Measurements from ENCODE around the gene HSPA4L. TPM values are rescaled to one million over a fixed set of nuclear protein-coding genes. Genes with fewer than 3 reads are reported as not detected.

Gene HSPA4L
- total RNA-seq, 1 donor from 2014 or later = 5.0 TPM

DNA sequence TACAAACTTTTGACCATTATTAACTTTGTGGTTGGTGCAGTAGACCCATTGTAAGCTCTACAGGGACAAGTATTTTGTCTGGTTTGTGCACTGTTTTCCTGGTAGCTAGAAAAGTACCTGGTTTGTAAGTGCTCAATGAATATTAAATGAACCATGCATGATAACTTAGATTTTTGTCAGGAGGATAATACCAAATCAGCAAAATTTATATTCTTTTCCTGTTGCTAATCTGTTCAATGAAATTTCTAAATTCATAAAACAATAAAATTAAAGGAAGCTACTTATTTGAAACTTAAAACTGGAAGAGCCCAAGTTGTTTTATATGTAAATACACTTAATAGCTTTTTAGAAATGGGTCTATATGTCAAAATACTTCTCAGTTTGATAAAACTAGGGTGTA, 17.6 kb downstream of the HSPA4L start:
- H3K4me3 Mint-ChIP-seq (ENCODE audit: low read depth) = no peak overlapping the region

DNA sequence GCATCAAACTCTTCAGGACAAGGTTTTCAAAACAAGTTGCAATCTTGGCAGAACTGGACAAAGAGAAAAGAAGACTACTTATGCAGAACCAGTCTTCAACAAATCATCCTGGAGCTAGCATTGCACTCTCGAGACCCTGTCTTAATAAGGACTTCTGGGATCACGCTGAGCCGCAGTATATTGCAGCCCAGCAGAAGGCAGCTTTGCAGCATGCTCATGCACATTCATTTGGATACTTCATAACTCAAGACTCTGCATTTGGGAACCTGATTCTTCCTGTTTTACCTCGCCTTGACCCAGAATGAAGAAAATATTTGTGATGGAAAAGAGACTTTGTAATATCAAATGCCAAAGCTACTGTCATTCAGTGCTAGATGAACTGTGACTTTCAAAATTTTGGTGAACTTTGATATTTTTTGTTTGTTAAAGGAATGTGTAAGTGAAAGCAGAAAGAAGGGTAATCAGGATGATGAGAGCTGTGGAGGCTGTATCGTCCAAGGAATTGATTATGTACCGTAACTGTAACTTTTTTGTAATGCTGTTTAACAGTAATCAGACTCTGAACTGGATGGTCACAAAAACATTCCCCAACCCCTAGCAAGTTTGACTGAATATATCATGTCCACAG, 27.2 kb downstream of the HSPA4L start:
- H3K9me3 Mint-ChIP-seq = no peaks in the 10 kb centered on the region
- intact Hi-C loops (cut with micrococcal nuclease) = no loop called here
- no peak overlapping the region for H3K27ac Mint-ChIP-seq
- H3K36me3 Mint-ChIP-seq (ENCODE audit: low read depth) = no peaks in the 10 kb centered on the region
- DNase-seq (ENCODE audit: low spot score) = no peak
- no peaks in the 10 kb centered on the region for H3K27me3 Mint-ChIP-seq (ENCODE audit: low read depth)
- H3K4me1 Mint-ChIP-seq (ENCODE audit: low read depth) = no peaks in the 10 kb centered on the region
- no peak overlapping the region for H3K4me3 Mint-ChIP-seq (ENCODE audit: low read depth)

More for the DNA sequence above, 17.6 kb downstream of the HSPA4L start:
- Mint-ChIP-seq H3K4me1 (ENCODE audit: low read depth) (no peaks in the 10 kb centered on the region), H3K27me3 (ENCODE audit: low read depth) (peaks cover 16% of the 10 kb centered on the region), H3K9me3 (no peaks in the 10 kb centered on the region), H3K27ac (no peak overlapping the region), H3K36me3 (ENCODE audit: low read depth) (no peaks in the 10 kb centered on the region)
- intact Hi-C loops (cut with micrococcal nuclease) = no loop called here
- DNase-seq (ENCODE audit: low spot score) = no peak

DNA sequence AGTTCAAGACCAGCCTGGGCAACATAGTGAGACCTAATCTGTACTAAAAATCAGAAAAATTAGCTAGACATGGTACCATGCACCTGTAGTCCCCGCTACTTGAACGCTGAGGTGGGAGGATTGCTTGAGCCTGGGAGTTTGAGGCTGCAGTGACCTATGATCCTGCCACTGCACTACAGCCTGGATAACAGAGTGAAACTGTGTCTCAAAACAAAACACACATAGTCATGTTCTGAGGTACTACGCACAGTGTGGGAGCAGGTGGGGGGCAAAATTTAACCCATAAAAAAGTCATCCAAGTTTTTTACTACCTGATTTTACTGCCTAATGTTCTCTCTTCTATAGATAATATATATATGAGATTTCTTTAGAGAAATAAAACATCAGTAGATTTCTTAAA, 28.4 kb downstream of the HSPA4L start:
- Mint-ChIP-seq H3K4me3 (ENCODE audit: low read depth) (no peak overlapping the region), H3K9me3 (no peaks in the 10 kb centered on the region), H3K27me3 (ENCODE audit: low read depth) (no peaks in the 10 kb centered on the region), H3K36me3 (ENCODE audit: low read depth) (no peaks in the 10 kb centered on the region), H3K4me1 (ENCODE audit: low read depth) (no peaks in the 10 kb centered on the region), H3K27ac (no peak overlapping the region)
- no peak for DNase-seq (ENCODE audit: low spot score)
- intact Hi-C loops (cut with micrococcal nuclease) = no loop called here

DNA sequence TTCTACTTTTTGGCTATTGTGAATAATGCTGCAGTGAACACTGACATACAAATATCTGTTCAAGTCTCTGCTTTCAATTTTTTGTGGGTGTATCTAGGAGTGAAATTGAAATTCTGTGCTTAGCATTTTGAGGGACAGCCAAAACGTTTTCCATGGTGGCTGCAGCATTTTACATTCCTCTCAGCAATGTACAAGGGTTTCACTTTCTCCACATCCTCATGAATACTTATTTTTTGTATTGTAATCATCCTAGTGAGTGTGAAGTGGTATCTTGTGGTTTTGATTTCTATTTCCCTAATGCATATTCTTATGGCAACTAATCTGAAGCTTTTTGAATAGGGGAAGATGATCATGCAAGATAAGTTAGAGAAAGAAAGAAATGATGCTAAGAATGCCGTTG, 40.3 kb downstream of the HSPA4L start:
- H3K9me3 Mint-ChIP-seq = no peaks in the 10 kb centered on the region
- DNase-seq (ENCODE audit: low spot score) = no peak
- intact Hi-C loops (cut with micrococcal nuclease) = no loop called here
- H3K4me3 Mint-ChIP-seq (ENCODE audit: low read depth) = no peak overlapping the region
- H3K36me3 Mint-ChIP-seq (ENCODE audit: low read depth) = no peaks in the 10 kb centered on the region
- H3K4me1 Mint-ChIP-seq (ENCODE audit: low read depth) = no peaks in the 10 kb centered on the region
- no peak overlapping the region for H3K27ac Mint-ChIP-seq
- peaks cover 2% of the 10 kb centered on the region for H3K27me3 Mint-ChIP-seq (ENCODE audit: low read depth)

DNA sequence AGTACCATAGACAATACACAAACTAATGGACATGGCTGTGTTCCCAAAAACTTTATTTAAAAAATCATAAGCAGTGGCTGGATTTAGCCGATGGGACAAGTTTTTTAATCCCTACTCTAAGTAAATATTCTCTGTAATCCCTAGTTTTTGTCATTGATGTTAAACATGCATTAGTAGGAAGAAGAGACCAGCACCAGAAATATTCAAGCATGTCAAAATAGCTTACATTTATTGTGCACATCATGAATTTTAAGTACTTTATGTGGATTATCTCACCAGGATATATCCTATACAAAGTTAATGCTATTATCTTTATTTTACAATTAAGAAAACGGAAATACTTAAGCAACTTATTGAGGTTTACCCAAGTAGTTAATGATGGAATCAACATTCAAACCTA, 46.0 kb downstream of the HSPA4L start:
- H3K27me3 Mint-ChIP-seq (ENCODE audit: low read depth) = no peaks in the 10 kb centered on the region
- H3K4me1 Mint-ChIP-seq (ENCODE audit: low read depth) = no peaks in the 10 kb centered on the region

DNA sequence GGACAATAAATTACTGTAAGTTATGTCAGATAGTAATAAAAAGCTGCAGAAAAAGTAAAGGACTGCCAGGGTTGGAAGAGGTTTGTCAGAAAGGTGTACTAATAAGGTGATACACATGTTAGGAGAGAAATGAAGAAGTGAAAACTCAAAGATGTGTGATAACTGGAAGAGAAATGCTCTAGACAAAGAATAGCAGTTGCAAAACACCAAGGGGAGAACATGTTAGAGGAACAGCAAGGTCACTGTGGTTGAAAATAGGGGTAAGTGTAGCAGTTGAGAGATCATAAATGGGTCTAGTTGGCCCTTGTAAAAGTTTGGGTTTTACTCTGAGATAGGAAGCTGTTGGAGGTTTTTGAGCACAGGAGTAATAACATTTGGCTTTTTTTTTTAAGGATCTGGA, 46.9 kb downstream of the HSPA4L start:
- H3K36me3 Mint-ChIP-seq (ENCODE audit: low read depth) = no peaks in the 10 kb centered on the region
- no peak overlapping the region for H3K27ac Mint-ChIP-seq
- no peaks in the 10 kb centered on the region for H3K9me3 Mint-ChIP-seq
- intact Hi-C loops (cut with micrococcal nuclease) = no loop called here
- no peaks in the 10 kb centered on the region for H3K27me3 Mint-ChIP-seq (ENCODE audit: low read depth)
- no peak for DNase-seq (ENCODE audit: low spot score)
- no peaks in the 10 kb centered on the region for H3K4me1 Mint-ChIP-seq (ENCODE audit: low read depth)
- no peak overlapping the region for H3K4me3 Mint-ChIP-seq (ENCODE audit: low read depth)

More for the DNA sequence above, 46.0 kb downstream of the HSPA4L start:
- Mint-ChIP-seq H3K27ac (no peak overlapping the region), H3K9me3 (no peaks in the 10 kb centered on the region), H3K4me3 (ENCODE audit: low read depth) (no peak overlapping the region), H3K36me3 (ENCODE audit: low read depth) (no peaks in the 10 kb centered on the region)
- no peak for DNase-seq (ENCODE audit: low spot score)
- intact Hi-C loops (cut with micrococcal nuclease) = no loop called here

DNA sequence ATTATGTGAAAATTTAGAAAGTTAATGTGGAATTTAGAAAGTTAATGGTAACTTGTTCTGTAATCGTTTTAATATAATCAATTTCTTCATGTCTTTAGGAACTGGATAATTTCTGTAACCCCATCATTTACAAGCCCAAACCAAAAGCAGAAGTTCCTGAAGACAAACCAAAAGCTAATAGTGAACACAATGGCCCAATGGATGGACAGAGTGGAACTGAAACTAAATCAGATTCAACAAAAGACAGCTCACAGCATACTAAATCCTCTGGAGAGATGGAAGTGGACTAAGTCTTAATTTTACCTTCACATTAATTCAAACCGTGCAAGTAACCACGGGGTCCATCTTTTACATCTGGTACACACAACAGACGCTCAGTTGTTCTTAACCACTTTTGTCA, 50.5 kb downstream of the HSPA4L start:
- H3K36me3 Mint-ChIP-seq (ENCODE audit: low read depth) = no peaks in the 10 kb centered on the region
- H3K27me3 Mint-ChIP-seq (ENCODE audit: low read depth) = no peaks in the 10 kb centered on the region
- no peaks in the 10 kb centered on the region for H3K9me3 Mint-ChIP-seq
- intact Hi-C loops (cut with micrococcal nuclease) = no loop called here
- H3K27ac Mint-ChIP-seq = no peak overlapping the region
- no peaks in the 10 kb centered on the region for H3K4me1 Mint-ChIP-seq (ENCODE audit: low read depth)
- no peak for DNase-seq (ENCODE audit: low spot score)
- H3K4me3 Mint-ChIP-seq (ENCODE audit: low read depth) = no peak overlapping the region

DNA sequence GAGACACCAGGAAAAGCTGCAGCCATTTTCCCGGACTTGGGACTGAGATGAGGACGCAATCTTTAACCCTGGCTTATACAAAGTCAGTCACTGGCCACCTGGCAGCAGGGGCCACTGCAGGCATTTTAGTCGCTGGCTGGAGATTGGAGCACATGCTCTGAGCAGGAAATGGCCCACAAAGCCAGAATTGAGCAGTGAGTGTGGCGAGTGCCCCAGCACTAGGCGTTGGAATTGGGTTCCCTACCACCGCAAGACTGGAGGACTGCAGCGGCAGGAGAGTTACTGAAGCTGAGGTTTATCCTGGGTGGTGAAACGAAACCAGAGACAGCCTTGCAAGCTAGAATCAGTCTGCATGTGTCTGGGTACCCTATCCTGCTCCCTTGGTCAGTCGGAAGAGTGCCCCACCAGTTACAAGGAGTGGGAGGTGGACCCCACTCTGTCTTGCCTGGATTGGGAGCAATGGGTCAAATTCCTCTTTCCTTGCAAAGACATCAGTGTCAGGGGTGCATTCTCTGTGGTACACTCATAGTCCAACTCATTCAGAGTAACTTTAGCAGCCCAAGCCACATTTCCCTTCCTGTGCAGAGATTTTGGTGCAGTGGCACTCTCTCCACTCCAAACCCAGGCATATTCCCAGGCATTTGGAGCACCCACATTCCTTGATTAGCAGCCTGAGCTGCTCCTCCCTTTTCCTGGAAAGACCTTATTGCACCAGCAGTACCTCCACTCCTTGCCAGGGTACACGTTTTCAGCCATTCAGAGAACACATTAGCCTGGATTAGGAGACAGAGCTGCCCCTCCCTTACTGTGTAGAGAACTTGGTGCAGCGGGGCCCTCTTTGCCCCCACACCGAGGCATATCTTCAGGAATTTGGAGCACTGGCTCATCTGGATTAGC, 61.8 kb downstream of the HSPA4L start:
- Mint-ChIP-seq H3K4me3 (ENCODE audit: low read depth) (no peak overlapping the region), H3K9me3 (peaks cover 28% of the 10 kb centered on the region), H3K36me3 (ENCODE audit: low read depth) (peaks cover 15% of the 10 kb centered on the region), H3K27ac (no peak overlapping the region), H3K27me3 (ENCODE audit: low read depth) (no peaks in the 10 kb centered on the region), H3K4me1 (ENCODE audit: low read depth) (no peaks in the 10 kb centered on the region)
- no peak for DNase-seq (ENCODE audit: low spot score)
- intact Hi-C loops (cut with micrococcal nuclease) = no loop called here

DNA sequence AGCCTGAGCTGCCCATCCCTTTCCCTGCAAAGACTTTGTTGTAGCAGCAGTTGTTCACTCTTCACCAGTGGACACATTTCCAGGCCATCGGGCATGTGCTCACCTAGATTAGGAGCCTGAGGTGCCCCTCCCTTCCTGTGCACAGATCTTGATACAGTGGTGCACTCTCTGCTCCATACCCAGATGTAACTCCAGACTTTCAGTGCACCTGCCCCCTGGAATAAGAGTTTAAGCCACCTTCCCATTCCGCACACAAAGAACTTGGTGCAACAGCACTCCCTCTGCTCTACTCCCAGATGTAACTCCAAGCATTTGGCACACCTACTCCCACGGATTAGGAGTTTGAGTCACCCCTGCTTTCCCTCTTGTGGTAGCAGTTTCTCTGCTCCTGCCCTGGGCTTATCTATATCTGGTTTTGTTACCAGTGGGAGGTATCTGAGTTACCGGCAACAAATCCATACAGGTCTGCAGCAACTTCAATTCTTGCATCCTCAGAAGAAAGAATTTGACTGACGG, 62.5 kb downstream of the HSPA4L start:
- no peaks in the 10 kb centered on the region for H3K4me1 Mint-ChIP-seq (ENCODE audit: low read depth)

DNA sequence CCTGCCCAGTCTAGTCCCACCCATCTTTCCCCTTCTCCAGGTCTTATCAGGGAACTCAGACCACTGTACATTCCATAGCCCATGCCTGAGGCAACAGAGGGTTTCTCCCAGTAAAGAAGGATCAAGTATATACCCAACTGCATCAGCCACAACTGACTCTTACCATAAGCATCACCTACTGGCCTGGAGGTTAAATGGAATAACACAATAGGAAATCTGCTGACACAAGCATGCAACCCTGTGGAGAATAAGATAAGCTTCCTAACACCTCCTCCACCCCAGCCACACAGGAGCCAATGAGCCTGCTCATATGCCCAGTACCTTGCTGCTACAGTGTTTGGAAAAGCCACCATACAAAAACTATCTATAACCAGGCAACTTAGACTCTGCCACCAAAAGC, 63.9 kb downstream of the HSPA4L start:
- peaks cover 43% of the 10 kb centered on the region for H3K9me3 Mint-ChIP-seq
- H3K4me3 Mint-ChIP-seq (ENCODE audit: low read depth) = no peak overlapping the region
- H3K27me3 Mint-ChIP-seq (ENCODE audit: low read depth) = no peaks in the 10 kb centered on the region
- intact Hi-C loops (cut with micrococcal nuclease) = no loop called here
- DNase-seq (ENCODE audit: low spot score) = no peak
- H3K4me1 Mint-ChIP-seq (ENCODE audit: low read depth) = no peaks in the 10 kb centered on the region
- no peak overlapping the region for H3K27ac Mint-ChIP-seq
- peaks cover 24% of the 10 kb centered on the region for H3K36me3 Mint-ChIP-seq (ENCODE audit: low read depth)

More for the DNA sequence above, 62.5 kb downstream of the HSPA4L start:
- Mint-ChIP-seq H3K27me3 (ENCODE audit: low read depth) (no peaks in the 10 kb centered on the region), H3K36me3 (ENCODE audit: low read depth) (peaks cover 19% of the 10 kb centered on the region), H3K27ac (no peak overlapping the region), H3K4me3 (ENCODE audit: low read depth) (no peak overlapping the region), H3K9me3 (peaks cover 33% of the 10 kb centered on the region)
- DNase-seq (ENCODE audit: low spot score) = no peak
- intact Hi-C loops (cut with micrococcal nuclease) = no loop called here

DNA sequence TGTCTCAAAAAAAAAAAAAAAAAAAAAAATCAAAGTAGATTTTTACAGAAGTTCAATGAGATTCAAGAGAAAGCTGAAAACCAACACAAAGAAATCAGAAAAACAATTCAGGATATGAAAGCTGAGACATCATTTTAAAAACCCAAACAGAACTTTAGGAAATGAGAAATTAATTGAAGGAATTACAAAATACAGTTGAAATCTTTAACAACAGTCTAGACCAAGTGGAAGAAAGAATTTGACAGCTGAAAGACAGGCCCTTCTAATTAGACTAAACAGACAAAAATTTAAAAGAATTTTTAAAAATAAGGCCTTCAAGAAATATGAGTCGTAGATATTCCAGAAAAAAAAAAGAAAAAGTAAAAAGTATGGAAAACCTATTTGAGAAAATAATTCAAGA, 64.6 kb downstream of the HSPA4L start:
- H3K27me3 Mint-ChIP-seq (ENCODE audit: low read depth) = no peaks in the 10 kb centered on the region
- H3K4me3 Mint-ChIP-seq (ENCODE audit: low read depth) = no peak overlapping the region
- peaks cover 48% of the 10 kb centered on the region for H3K9me3 Mint-ChIP-seq
- no peak overlapping the region for H3K27ac Mint-ChIP-seq
- intact Hi-C loops (cut with micrococcal nuclease) = no loop called here
- H3K4me1 Mint-ChIP-seq (ENCODE audit: low read depth) = no peaks in the 10 kb centered on the region
- H3K36me3 Mint-ChIP-seq (ENCODE audit: low read depth) = peaks cover 29% of the 10 kb centered on the region
- DNase-seq (ENCODE audit: low spot score) = no peak

DNA sequence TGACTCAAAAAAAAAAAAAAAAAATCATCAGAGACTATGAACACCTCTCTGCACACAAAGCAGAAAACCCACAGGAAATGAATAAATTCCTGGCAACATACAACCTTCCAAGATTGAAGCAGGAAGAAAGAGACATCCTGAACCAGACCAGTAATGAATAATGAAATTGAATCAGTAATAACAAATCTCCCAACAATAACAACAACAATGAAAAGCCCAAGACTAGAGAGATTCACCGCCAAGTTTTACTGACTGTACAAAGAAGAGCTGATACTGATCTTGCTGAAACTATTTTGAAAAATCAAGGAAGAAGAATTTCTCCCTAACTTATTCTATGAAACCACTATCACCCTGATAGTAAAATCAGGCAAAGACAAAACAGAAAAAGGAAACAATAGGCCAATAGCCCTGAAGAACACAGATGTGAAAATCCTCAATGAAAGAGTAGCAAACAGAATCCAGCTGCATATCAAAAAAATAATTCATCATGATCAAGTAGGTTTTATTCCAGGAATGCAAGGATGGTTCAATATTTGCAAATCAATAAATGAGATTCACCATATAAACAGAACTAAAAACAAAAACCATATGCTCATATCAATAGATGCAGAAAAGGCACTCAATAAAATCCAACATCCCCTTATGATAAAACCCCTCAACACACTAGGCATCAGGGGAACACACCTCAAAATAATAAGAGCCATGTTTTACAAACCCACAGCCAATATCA, 67.5 kb downstream of the HSPA4L start:
- H3K4me1 Mint-ChIP-seq (ENCODE audit: low read depth) = no peaks in the 10 kb centered on the region
- peaks cover 63% of the 10 kb centered on the region for H3K9me3 Mint-ChIP-seq
- H3K36me3 Mint-ChIP-seq (ENCODE audit: low read depth) = peaks cover 35% of the 10 kb centered on the region
- DNase-seq (ENCODE audit: low spot score) = no peak
- no peaks in the 10 kb centered on the region for H3K27me3 Mint-ChIP-seq (ENCODE audit: low read depth)
- no peak overlapping the region for H3K27ac Mint-ChIP-seq
- H3K4me3 Mint-ChIP-seq (ENCODE audit: low read depth) = no peak overlapping the region
- intact Hi-C loops (cut with micrococcal nuclease) = no loop called here

DNA sequence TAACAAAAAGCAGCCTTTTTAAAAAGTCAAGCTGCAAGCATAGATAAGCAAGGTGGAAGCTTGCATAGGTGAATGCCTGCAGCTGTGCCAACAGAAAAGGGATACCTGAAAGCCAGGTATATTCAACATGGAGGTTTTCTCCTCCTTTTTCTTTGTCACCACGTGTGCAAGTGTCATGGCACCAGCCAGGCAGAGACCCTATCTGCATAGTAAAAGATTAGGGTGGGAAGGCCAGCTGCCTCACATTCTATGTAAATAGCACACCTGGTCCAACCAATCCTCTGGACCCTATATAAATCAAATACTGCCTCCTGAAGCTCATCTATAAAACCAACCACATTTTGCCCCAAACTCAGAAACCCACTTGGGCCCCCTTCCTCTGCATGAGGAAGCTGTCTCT, 70.5 kb downstream of the HSPA4L start:
- H3K4me1 Mint-ChIP-seq (ENCODE audit: low read depth) = peaks cover 3% of the 10 kb centered on the region
- H3K27me3 Mint-ChIP-seq (ENCODE audit: low read depth) = no peaks in the 10 kb centered on the region
- H3K36me3 Mint-ChIP-seq (ENCODE audit: low read depth) = peaks cover 29% of the 10 kb centered on the region
- H3K27ac Mint-ChIP-seq = no peak overlapping the region
- intact Hi-C loops (cut with micrococcal nuclease) = no loop called here
- H3K4me3 Mint-ChIP-seq (ENCODE audit: low read depth) = no peak overlapping the region
- DNase-seq (ENCODE audit: low spot score) = no peak
- peaks cover 49% of the 10 kb centered on the region for H3K9me3 Mint-ChIP-seq

Measured in activated T-helper 2 cell treated with anti-CD3 and anti-CD28 coated beads, Interferon-gamma antibody, Interleukin-2, Interleukin-4, amounts not matched to agents 10 μg/mL and 5 μg/mL and 100 μg/mL, durations not matched to agents 14 hours and 24 hours and 36 hours (primary cell).